Calu3 (cell line): ENCODE results near the gene TYW1. TPM values are rescaled to one million over a fixed set of nuclear protein-coding genes. Genes with fewer than 3 reads are reported as not detected.
"Not testable (repeated sequence)": the region's sequence is repeated elsewhere in the genome, so short reads cannot be mapped to it uniquely, and the experiment has no call there.

Experiments used
- BruUV-seq: library from RNA; stranded (reverse); fragments of 400-500 nt; replicated peaks from 2 replicates; lab custom pipeline; 2021; lab: Mats Ljungman, UMichigan
- CTCF ChIA-PET: fragments of 300-600 bp; sonication (Branson Sonifier 250); formaldehyde crosslinking; loops from one replicate; lab custom pipeline; 2022; ENCODE audit warnings: antibody characterized with exemption; lab: Charles Lee
- DNase-seq: peaks from one replicate; pipeline ENCODE4 v3.0.0; 2022
- H3K27ac Mint-ChIP-seq: one replicate; pipeline ENCODE4 v1.8.0; 2022; ENCODE audit warnings: mixed read lengths; ENCODE audit not compliant: unreplicated experiment
- H3K27me3 Mint-ChIP-seq: one replicate; pipeline ENCODE4 v1.8.0; 2022; ENCODE audit warnings: mixed read lengths; ENCODE audit not compliant: unreplicated experiment
- H3K36me3 Mint-ChIP-seq: one replicate; pipeline ENCODE4 v1.8.0; 2022; ENCODE audit warnings: mild to moderate bottlenecking, moderate library complexity, mixed read lengths; ENCODE audit not compliant: insufficient read depth, unreplicated experiment
- H3K4me1 Mint-ChIP-seq: one replicate; pipeline ENCODE4 v1.8.0; 2022; ENCODE audit warnings: mild to moderate bottlenecking, low read depth, mixed read lengths; ENCODE audit not compliant: unreplicated experiment
- H3K4me3 Mint-ChIP-seq: one replicate; pipeline ENCODE4 v1.8.0; 2022; ENCODE audit warnings: mild to moderate bottlenecking, low read depth, moderate library complexity, mixed read lengths; ENCODE audit not compliant: unreplicated experiment
- H3K9me3 Mint-ChIP-seq: one replicate; pipeline ENCODE4 v1.8.0; 2022; ENCODE audit warnings: low read depth, mixed read lengths; ENCODE audit not compliant: unreplicated experiment
- CTCF ChIP-seq: fragments of 200-600 bp; IDR thresholded peaks from one replicate; pipeline ENCODE4 v1.8.0; 2022; ENCODE audit warnings: antibody characterized with exemption; ENCODE audit not compliant: unreplicated experiment
- intact Hi-C: fragments of 100-400 bp; cut with micrococcal nuclease; formaldehyde crosslinking; loops from one replicate; pipeline ENCODE4 v1.10.0; 2022; ENCODE audit not compliant: unreplicated experiment
- total RNA-seq: library from RNA; stranded (reverse); gene quantifications from 2 replicates; pipeline ENCODE4 v1.2.3, GENCODE V29; 2022

TYW1 gene
- total RNA-seq, 1 experiment from 2014 or later, result 12.1 TPM

GRCh38 chr7:66995050-66995776, 1.4 kb upstream of the TYW1 start, which contains the start of gene SBDS:
Gene SBDS (minus strand): TSS chr7:66995586. CDS start chr7:66995417, 169 bp downstream.
- not testable (repeated sequence) for H3K27me3 Mint-ChIP-seq, H3K9me3 Mint-ChIP-seq, H3K4me1 Mint-ChIP-seq, BruUV-seq
- intact Hi-C loops, result loop anchor here (5.0 to 10.0 kb wide), 2 partner anchors 150 to 438 kb away; no protein-coding TSS in a partner anchor
- DNase-seq, result peak; percentile 84
- H3K4me3 Mint-ChIP-seq, result peak within 1 kb of the TSS; percentile 93
- CTCF ChIA-PET, result interaction anchor here (0.6 kb wide), 1 partner anchor 965 kb away, joined by 4 read pairs; no protein-coding TSS in a partner anchor
- H3K36me3 Mint-ChIP-seq, result peaks cover 46% of the 10 kb centered on the region
- H3K27ac Mint-ChIP-seq, result peak within 1 kb of the TSS; percentile 98

- H3K27ac Mint-ChIP-seq, CTCF ChIA-PET, BruUV-seq, DNase-seq, intact Hi-C loops, H3K4me3 Mint-ChIP-seq, H3K4me1 Mint-ChIP-seq, H3K9me3 Mint-ChIP-seq, H3K27me3 Mint-ChIP-seq: not testable (repeated sequence)
- peaks cover 24% of the 10 kb centered on the region for H3K36me3 Mint-ChIP-seq
Measured at GRCh38 chr7:67000601-67001258, 4.1 kb downstream of the TYW1 start.

GRCh38 chr7:67004145-67004544, 7.5 kb downstream of the TYW1 start:
- H3K36me3 Mint-ChIP-seq, H3K4me3 Mint-ChIP-seq, H3K9me3 Mint-ChIP-seq, BruUV-seq, H3K4me1 Mint-ChIP-seq, H3K27me3 Mint-ChIP-seq, H3K27ac Mint-ChIP-seq, intact Hi-C loops, DNase-seq: not testable (repeated sequence)
- CTCF ChIA-PET, result interaction anchor here (0.6 kb wide), 1 partner anchor 340 kb away, joined by 3 read pairs; no protein-coding TSS in a partner anchor

GRCh38 chr7:67006965-67007364, 10.3 kb downstream of the TYW1 start:
- Mint-ChIP-seq H3K4me3 (no peak overlapping the region), H3K36me3 (peaks cover 13% of the 10 kb centered on the region), H3K9me3 (no peaks in the 10 kb centered on the region), H3K27me3 (no peaks in the 10 kb centered on the region), H3K4me1 (no peaks in the 10 kb centered on the region), H3K27ac (no peak overlapping the region)
- no peak for TF ChIP-seq CTCF
- DNase-seq, result no peak
- intact Hi-C loops, result no loop called here
- no TSS peak for BruUV-seq
- CTCF ChIA-PET, result no interaction called here

GRCh38 chr7:67008260-67008659, 11.6 kb downstream of the TYW1 start:
- BruUV-seq, result no TSS peak
- Mint-ChIP-seq H3K36me3 (peaks cover 5% of the 10 kb centered on the region), H3K27me3 (no peaks in the 10 kb centered on the region), H3K4me3 (no peak overlapping the region), H3K9me3 (no peaks in the 10 kb centered on the region), H3K27ac (no peak overlapping the region), H3K4me1 (no peaks in the 10 kb centered on the region)
- CTCF ChIA-PET, result no interaction called here
- TF ChIP-seq CTCF, result no peak
- intact Hi-C loops, result no loop called here
- no peak for DNase-seq

GRCh38 chr7:67009677-67010076, 13.0 kb downstream of the TYW1 start:
- DNase-seq, H3K27me3 Mint-ChIP-seq, CTCF ChIA-PET, intact Hi-C loops, H3K27ac Mint-ChIP-seq, H3K36me3 Mint-ChIP-seq, H3K4me1 Mint-ChIP-seq, H3K4me3 Mint-ChIP-seq, BruUV-seq, H3K9me3 Mint-ChIP-seq: not testable (repeated sequence)

GRCh38 chr7:67014076-67014622, 17.5 kb downstream of the TYW1 start:
- CTCF ChIA-PET, result not testable (repeated sequence)

GRCh38 chr7:67017971-67018370, 21.3 kb downstream of the TYW1 start:
- CTCF ChIA-PET, BruUV-seq, H3K9me3 Mint-ChIP-seq, H3K27ac Mint-ChIP-seq, DNase-seq, H3K4me1 Mint-ChIP-seq, H3K4me3 Mint-ChIP-seq, intact Hi-C loops, H3K36me3 Mint-ChIP-seq, H3K27me3 Mint-ChIP-seq: not testable (repeated sequence)

More at GRCh38 chr7:67014076-67014622, 17.5 kb downstream of the TYW1 start:
- H3K27me3 Mint-ChIP-seq, H3K36me3 Mint-ChIP-seq, H3K9me3 Mint-ChIP-seq, H3K4me3 Mint-ChIP-seq, H3K4me1 Mint-ChIP-seq, intact Hi-C loops, H3K27ac Mint-ChIP-seq, BruUV-seq, DNase-seq: not testable (repeated sequence)
